ENCODE results near the gene KRT77. TPM values are rescaled to one million over a fixed set of nuclear protein-coding genes. Genes with fewer than 3 reads are reported as not detected.

Gene KRT77
- polyA plus RNA-seq, 6 donors from 2014 or later = not detected

- no peaks in the 10 kb centered on the region for H3K36me3 Mint-ChIP-seq
- DNase-seq (no peak), ATAC-seq (ENCODE audit: low read depth in 2 of 2) (no peak)
- no peak overlapping the region for H3K4me3 Mint-ChIP-seq
- H3K9me3 Mint-ChIP-seq = no peaks in the 10 kb centered on the region
- no peak overlapping the region for H3K27ac Mint-ChIP-seq
- H3K27me3 Mint-ChIP-seq = peaks cover 20 to 70% (median 68%) of the 10 kb centered on the region in 3 donors
- no peaks in the 10 kb centered on the region for H3K4me1 Mint-ChIP-seq
Observed at GRCh38 chr12:52697058-52697582, 6.2 kb downstream of the KRT77 start.

DNA sequence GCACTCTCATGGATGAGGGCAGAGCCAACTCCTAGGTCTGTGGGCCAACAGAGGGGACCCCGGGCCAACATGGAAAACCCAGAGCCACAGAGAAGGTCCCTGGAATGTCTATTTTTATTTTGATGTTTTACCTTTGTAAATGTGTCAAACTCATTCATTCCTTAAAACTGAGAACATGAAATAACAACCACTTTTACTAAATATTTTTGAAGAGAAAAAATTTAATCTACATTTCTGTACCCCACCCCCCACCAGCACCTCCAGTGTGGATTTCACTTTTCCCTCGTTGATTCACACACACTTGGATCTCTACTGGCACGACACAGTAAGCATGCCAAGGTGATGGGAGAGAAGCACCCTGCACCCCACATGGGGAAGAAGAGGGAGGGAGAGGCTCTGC, 6.7 kb downstream of the KRT77 start:
- Mint-ChIP-seq H3K36me3 (no peaks in the 10 kb centered on the region), H3K4me1 (peaks cover 2 to 3% (median 2%) of the 10 kb centered on the region in 3 donors), H3K27ac (no peak overlapping the region), H3K4me3 (no peak overlapping the region), H3K27me3 (peaks cover 18 to 70% (median 68%) of the 10 kb centered on the region in 3 donors), H3K9me3 (no peaks in the 10 kb centered on the region)
- ATAC-seq (ENCODE audit: low read depth in 2 of 2) (no peak), DNase-seq (no peak)

GRCh38 chr12:52695039-52695438, 8.3 kb downstream of the KRT77 start:
- DNase-seq (no peak), ATAC-seq (ENCODE audit: low read depth in 2 of 2) (no peak)
- Mint-ChIP-seq H3K9me3 (no peaks in the 10 kb centered on the region), H3K4me1 (peaks cover 11 to 13% (median 12%) of the 10 kb centered on the region in 3 donors), H3K27me3 (peaks cover 24 to 74% (median 72%) of the 10 kb centered on the region in 3 donors), H3K4me3 (no peak overlapping the region), H3K36me3 (no peaks in the 10 kb centered on the region), H3K27ac (no peak overlapping the region)

GRCh38 chr12:52694151-52694550, 9.2 kb downstream of the KRT77 start:
- ATAC-seq (ENCODE audit: low read depth in 2 of 2) = no peak
- peaks cover 29 to 72% (median 67%) of the 10 kb centered on the region in 3 donors for H3K27me3 Mint-ChIP-seq
- H3K4me1 Mint-ChIP-seq = peaks cover 11 to 13% (median 12%) of the 10 kb centered on the region in 3 donors
- no peak overlapping the region for H3K27ac Mint-ChIP-seq
- no peaks in the 10 kb centered on the region for H3K36me3 Mint-ChIP-seq
- no peaks in the 10 kb centered on the region for H3K9me3 Mint-ChIP-seq
- H3K4me3 Mint-ChIP-seq = no peak overlapping the region
- no peak for DNase-seq

- Mint-ChIP-seq H3K9me3 (no peaks in the 10 kb centered on the region), H3K27ac (peak overlapping the region in 1 of 6 donors; percentile 27), H3K4me1 (peaks cover 11 to 13% (median 12%) of the 10 kb centered on the region in 3 donors), H3K36me3 (no peaks in the 10 kb centered on the region), H3K27me3 (peaks cover 36 to 75% (median 74%) of the 10 kb centered on the region in 3 donors), H3K4me3 (no peak overlapping the region)
- ATAC-seq (ENCODE audit: low read depth in 2 of 2) = no peak
- no peak for DNase-seq
Observed at GRCh38 chr12:52693261-52693660, 10.1 kb downstream of the KRT77 start.

DNA sequence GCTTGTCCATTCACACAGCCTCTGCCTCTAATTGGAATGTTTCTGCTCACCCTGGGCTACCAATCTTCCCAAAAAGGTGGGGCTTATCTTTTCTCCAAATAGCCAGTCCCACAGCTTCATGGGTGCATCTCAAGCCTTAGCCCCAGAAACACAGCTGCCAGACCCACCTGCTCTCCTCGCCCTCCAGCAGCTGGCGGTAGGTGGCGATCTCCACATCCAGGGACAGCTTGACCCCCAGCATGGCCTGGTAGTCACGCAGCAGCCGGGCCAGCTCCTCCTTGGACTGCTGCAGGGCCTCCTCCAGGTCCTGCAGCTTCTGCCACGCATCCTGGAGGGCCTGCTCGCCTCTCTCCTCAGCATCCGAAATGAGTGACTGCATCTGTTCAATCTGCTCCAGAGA, 11.1 kb downstream of the KRT77 start:
- H3K27ac Mint-ChIP-seq = no peak overlapping the region
- no peak for DNase-seq
- ATAC-seq (ENCODE audit: low read depth in 2 of 2) = no peak
- H3K4me1 Mint-ChIP-seq = peaks cover 11 to 13% (median 12%) of the 10 kb centered on the region in 3 donors
- H3K27me3 Mint-ChIP-seq = peaks cover 41 to 77% (median 74%) of the 10 kb centered on the region in 3 donors
- no peaks in the 10 kb centered on the region for H3K36me3 Mint-ChIP-seq
- no peaks in the 10 kb centered on the region for H3K9me3 Mint-ChIP-seq
- peak overlapping the region in 5 of 8 donors; percentile 6 to 76 (median 41) for H3K4me3 Mint-ChIP-seq

GRCh38 chr12:52691841-52692150, 11.5 kb downstream of the KRT77 start:
- DNase-seq = no peak
- H3K4me3 Mint-ChIP-seq = peak overlapping the region in 6 of 8 donors; percentile 76 to 94 (median 90)
- peak overlapping the region in 1 of 6 donors; percentile 26 for H3K27ac Mint-ChIP-seq
- H3K4me1 Mint-ChIP-seq = peaks cover 11 to 13% (median 12%) of the 10 kb centered on the region in 3 donors
- no peaks in the 10 kb centered on the region for H3K9me3 Mint-ChIP-seq
- H3K36me3 Mint-ChIP-seq = no peaks in the 10 kb centered on the region
- ATAC-seq (ENCODE audit: low read depth in 2 of 2) = no peak
- H3K27me3 Mint-ChIP-seq = peaks cover 46 to 81% (median 79%) of the 10 kb centered on the region in 3 donors

GRCh38 chr12:52691076-52691840, 12.1 kb downstream of the KRT77 start:
- Mint-ChIP-seq H3K4me1 (peaks cover 11 to 13% (median 12%) of the 10 kb centered on the region in 3 donors), H3K4me3 (peak overlapping the region; percentile 65 to 94 (median 90)), H3K27me3 (peaks cover 51 to 83% (median 81%) of the 10 kb centered on the region in 3 donors), H3K27ac (peak overlapping the region in 3 of 6 donors; percentile 31 to 55 (median 54)), H3K9me3 (no peaks in the 10 kb centered on the region), H3K36me3 (no peaks in the 10 kb centered on the region)
- DNase-seq (peak; percentile 1), ATAC-seq (ENCODE audit: low read depth in 2 of 2) (peak; percentile 64 to 76)

DNA sequence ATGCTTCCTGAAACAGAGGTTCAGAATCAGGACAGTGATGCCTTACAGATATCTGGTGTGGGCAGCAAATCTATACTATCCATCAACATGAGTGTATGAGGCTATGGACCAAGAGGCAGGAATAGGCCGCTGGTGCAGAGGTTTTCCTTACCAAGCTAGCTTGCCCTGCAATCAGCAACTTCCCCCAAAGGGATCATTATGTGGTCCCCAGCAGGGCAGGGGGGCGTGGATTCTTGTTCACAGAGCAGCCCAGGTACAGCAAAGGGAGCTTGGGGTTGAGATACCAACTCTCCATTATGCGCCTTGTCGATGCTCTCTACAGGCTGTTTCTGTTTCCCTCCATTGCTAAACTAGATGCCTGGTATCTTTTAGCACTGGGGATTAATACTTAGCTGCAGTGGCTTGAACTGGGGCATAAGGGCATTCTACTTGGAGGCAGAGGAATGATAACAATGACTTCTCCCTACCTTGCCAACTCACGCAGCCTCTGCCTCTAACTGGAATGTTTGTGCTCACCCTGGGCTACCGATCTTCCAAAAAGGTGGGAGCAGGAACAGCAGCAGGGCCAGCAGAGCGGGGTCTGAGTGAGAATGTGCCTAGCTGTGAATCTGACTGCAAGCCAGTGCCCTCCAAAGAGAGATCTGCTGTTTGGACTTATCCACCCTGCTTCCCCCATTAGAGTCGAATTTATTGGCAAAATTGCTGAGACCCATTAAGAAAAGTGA, 12.8 kb downstream of the KRT77 start:
- Mint-ChIP-seq H3K4me1 (peaks cover 11 to 13% (median 12%) of the 10 kb centered on the region in 3 donors), H3K27ac (peak overlapping the region in 2 of 6 donors; percentile 31 to 89), H3K36me3 (no peaks in the 10 kb centered on the region), H3K9me3 (no peaks in the 10 kb centered on the region), H3K4me3 (peak overlapping the region in 7 of 8 donors; percentile 76 to 94 (median 91)), H3K27me3 (peaks cover 51 to 76% (median 73%) of the 10 kb centered on the region in 3 donors)
- ATAC-seq (ENCODE audit: low read depth in 2 of 2) (no peak), DNase-seq (no peak)

DNA sequence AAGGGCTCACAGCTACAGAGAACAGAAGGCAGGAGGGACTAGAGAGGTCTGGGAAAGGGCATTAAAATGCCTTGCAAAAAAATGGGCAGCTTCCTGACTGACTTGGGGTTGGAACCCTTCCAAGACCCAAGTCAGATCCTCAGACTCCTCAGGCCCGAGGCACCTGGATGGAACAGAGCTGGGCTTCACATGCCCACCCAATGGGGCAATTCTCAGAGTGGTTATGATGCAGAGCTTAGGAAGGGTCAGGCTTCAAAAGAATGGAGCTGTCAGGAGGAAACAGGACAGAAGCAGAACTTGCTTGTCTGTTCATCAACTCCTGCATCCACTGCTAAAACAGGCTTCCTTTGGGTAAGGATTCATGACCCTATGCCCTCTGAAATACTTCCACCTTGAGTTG, 13.4 kb downstream of the KRT77 start:
- Mint-ChIP-seq H3K4me1 (peaks cover 11 to 13% (median 12%) of the 10 kb centered on the region in 3 donors), H3K27ac (peak overlapping the region in 1 of 6 donors; percentile 89)

GRCh38 chr12:52689239-52689638, 14.1 kb downstream of the KRT77 start:
- Mint-ChIP-seq H3K4me3 (peak overlapping the region in 3 of 8 donors; percentile 44 to 76 (median 45)), H3K27me3 (peaks cover 51 to 69% (median 68%) of the 10 kb centered on the region in 3 donors), H3K9me3 (no peaks in the 10 kb centered on the region), H3K36me3 (no peaks in the 10 kb centered on the region), H3K27ac (peak overlapping the region in 1 of 6 donors; percentile 64), H3K4me1 (peaks cover 11 to 13% (median 12%) of the 10 kb centered on the region in 3 donors)
- ATAC-seq (ENCODE audit: low read depth in 2 of 2) (no peak), DNase-seq (no peak)

More for the DNA sequence above, 13.4 kb downstream of the KRT77 start:
- H3K9me3 Mint-ChIP-seq = no peaks in the 10 kb centered on the region
- no peaks in the 10 kb centered on the region for H3K36me3 Mint-ChIP-seq
- DNase-seq (no peak), ATAC-seq (ENCODE audit: low read depth in 2 of 2) (no peak)
- H3K27me3 Mint-ChIP-seq = peaks cover 51 to 70% (median 68%) of the 10 kb centered on the region in 3 donors
- H3K4me3 Mint-ChIP-seq = peak overlapping the region in 4 of 8 donors; percentile 17 to 44 (median 32)

DNA sequence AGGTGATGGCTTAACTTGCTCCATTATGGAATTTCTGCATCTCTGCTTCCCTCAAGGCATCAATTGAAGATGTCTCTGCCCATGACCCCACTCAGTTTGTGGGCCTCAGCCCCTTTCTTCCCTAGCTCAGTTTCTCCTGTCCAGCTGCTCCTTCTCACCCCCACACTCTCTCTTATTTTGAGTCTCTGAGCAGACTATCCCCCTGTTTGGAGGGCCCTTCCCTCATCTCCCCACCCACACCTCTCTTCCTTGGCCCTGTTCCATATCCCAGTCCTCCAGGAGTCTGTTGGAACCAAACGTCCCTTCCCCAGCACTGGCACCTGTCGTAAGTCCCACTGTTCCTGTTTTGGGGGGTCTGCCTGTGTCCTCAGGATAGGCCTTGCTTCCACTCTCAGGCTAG, 14.8 kb downstream of the KRT77 start:
- H3K36me3 Mint-ChIP-seq = no peaks in the 10 kb centered on the region
- no peak overlapping the region for H3K27ac Mint-ChIP-seq
- no peak overlapping the region for H3K4me3 Mint-ChIP-seq
- peaks cover 11 to 13% (median 12%) of the 10 kb centered on the region in 3 donors for H3K4me1 Mint-ChIP-seq
- H3K9me3 Mint-ChIP-seq = no peaks in the 10 kb centered on the region
- no peak for DNase-seq
- H3K27me3 Mint-ChIP-seq = peaks cover 51 to 76% (median 74%) of the 10 kb centered on the region in 3 donors
- ATAC-seq (ENCODE audit: low read depth in 2 of 2) = no peak

Measured in naive B cell (primary cell).